GM18519 (cell line): ENCODE data around the gene ZNF397.
"Not testable (repeated sequence)": the region's sequence is repeated elsewhere in the genome, so short reads cannot be mapped to it uniquely, and the experiment has no call there.

Source experiments
- ATAC-seq: cut with Tn5 transposase; IDR thresholded peaks from one replicate; pipeline ENCODE4 v1.9.1; 2021; ENCODE audit warnings: mild to moderate bottlenecking, moderate library complexity; ENCODE audit not compliant: unreplicated experiment, low FRiP score

The ZNF397 gene

GRCh38 chr18:35240664-35241447, at the start of gene ZNF397:
TSS of gene ZNF397 (plus strand) at chr18:35241034. CDS start at chr18:35242471, 1,437 bp downstream.
- peak; percentile 98 for ATAC-seq

- no peak for ATAC-seq
These were observed 49.2 kb upstream of the ZNF397 start for GRCh38 chr18:35191698-35192025.

- no peak for ATAC-seq
These were observed 48.4 kb upstream of the ZNF397 start for GRCh38 chr18:35192415-35192814.

- ATAC-seq = no peak
These were observed 47.5 kb upstream of the ZNF397 start for GRCh38 chr18:35193316-35193715.

- no peak for ATAC-seq
These were observed 43.5 kb upstream of the ZNF397 start for GRCh38 chr18:35197296-35197695.

GRCh38 chr18:35201256-35201931, 39.4 kb upstream of the ZNF397 start:
- no peak for ATAC-seq

GRCh38 chr18:35203067-35203466, 37.8 kb upstream of the ZNF397 start:
- ATAC-seq = no peak

GRCh38 chr18:35205199-35205712, 35.6 kb upstream of the ZNF397 start:
- ATAC-seq = no peak

GRCh38 chr18:35205746-35206458, 34.9 kb upstream of the ZNF397 start:
- not testable (repeated sequence) for ATAC-seq

- no peak for ATAC-seq
These were observed 25.8 kb upstream of the ZNF397 start for GRCh38 chr18:35215026-35215425.

GRCh38 chr18:35216611-35217010, 24.2 kb upstream of the ZNF397 start:
- ATAC-seq = not testable (repeated sequence)

GRCh38 chr18:35219331-35219730, 21.5 kb upstream of the ZNF397 start:
- ATAC-seq = not testable (repeated sequence)

- no peak for ATAC-seq
These were observed 20.4 kb upstream of the ZNF397 start for GRCh38 chr18:35220424-35220823.

- ATAC-seq = no peak
These were observed 17.0 kb upstream of the ZNF397 start for GRCh38 chr18:35223797-35224196.

- ATAC-seq = no peak
These were observed 13.6 kb upstream of the ZNF397 start for GRCh38 chr18:35227254-35227653.

GRCh38 chr18:35231052-35231451, 9.8 kb upstream of the ZNF397 start:
- peak; percentile 73 for ATAC-seq

GRCh38 chr18:35236571-35237363, 4.1 kb upstream of the ZNF397 start:
- no peak for ATAC-seq

- ATAC-seq = no peak
These were observed 1.5 kb upstream of the ZNF397 start for GRCh38 chr18:35239314-35239713.

GRCh38 chr18:35241448-35241804, 592 bp downstream of the ZNF397 start:
- ATAC-seq = no peak

GRCh38 chr18:35242426-35242825, 1.6 kb downstream of the ZNF397 start:
- no peak for ATAC-seq
